HG03139 (cell line): ENCODE data around the gene HMGXB3.

Source experiments
- ATAC-seq: cut with Tn5 transposase; IDR thresholded peaks from one replicate; pipeline ENCODE4 v1.9.1; 2021; ENCODE audit not compliant: unreplicated experiment

Gene HMGXB3

DNA sequence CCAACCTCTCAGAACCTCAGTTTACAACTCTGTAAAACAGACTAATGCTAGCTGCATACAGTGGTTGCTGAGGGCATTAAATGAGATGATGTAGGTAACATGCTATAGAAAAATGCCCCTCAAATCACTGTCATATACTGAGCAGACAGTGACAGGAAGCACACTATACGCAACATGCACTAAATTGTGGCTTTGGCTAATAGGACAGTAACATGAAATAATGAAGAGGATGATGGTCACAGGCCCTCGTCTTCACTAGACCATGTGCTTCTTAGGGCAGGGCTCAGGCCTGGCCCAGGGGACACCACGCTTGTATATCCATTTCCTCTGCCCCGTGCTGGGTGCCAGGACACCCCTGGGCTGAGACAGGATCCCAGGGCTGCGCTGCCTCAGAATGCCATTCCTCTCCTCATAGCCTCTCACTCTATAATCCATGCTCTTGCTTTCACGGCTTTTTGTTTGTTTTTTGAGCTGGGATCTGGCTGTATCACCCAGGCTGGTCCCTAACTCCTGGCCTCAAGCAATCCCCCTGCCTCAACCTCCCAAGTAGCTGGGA is 66.9 kb downstream of the HMGXB3 start:
- no peak for ATAC-seq

DNA sequence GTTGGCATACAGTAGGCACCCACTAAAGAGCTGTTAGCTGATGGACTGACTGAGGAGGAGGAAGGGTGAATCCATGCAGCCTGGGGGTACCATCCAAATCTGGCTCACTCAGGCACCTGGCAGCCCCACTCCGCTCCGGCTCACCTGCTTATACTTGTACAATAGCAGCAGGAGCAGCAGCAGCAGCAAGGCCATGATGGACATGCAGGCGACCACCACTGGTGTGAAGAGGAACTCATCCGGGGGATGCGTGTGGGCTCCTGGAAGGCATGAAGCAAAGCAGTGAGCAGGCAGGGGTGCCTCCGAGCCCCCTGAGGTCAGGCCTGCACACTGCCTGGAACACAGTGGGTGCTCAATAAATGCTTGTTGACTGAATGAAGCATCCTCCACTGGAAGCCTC is 67.5 kb downstream of the HMGXB3 start:
- ATAC-seq, result no peak

DNA sequence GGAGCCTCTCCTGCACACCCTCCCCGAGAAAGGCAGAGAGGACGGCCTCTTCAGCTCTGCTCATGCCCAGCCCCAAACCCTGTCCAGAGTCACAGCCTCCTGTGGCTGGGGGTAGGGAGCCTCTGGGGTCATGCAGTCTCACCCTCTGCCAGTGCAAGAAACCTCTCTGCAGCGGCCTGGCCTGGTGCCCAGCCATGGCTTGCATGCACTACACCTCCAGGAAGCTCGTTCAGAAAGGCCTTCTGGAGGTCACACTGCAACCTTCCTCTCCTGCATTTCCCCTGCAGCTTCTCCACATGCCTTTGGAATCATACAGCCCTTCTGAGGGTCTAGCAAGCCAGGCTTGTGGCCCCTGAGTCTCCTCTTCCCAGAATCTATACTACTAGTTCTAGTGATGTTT is 67.9 kb downstream of the HMGXB3 start:
- no peak for ATAC-seq

DNA sequence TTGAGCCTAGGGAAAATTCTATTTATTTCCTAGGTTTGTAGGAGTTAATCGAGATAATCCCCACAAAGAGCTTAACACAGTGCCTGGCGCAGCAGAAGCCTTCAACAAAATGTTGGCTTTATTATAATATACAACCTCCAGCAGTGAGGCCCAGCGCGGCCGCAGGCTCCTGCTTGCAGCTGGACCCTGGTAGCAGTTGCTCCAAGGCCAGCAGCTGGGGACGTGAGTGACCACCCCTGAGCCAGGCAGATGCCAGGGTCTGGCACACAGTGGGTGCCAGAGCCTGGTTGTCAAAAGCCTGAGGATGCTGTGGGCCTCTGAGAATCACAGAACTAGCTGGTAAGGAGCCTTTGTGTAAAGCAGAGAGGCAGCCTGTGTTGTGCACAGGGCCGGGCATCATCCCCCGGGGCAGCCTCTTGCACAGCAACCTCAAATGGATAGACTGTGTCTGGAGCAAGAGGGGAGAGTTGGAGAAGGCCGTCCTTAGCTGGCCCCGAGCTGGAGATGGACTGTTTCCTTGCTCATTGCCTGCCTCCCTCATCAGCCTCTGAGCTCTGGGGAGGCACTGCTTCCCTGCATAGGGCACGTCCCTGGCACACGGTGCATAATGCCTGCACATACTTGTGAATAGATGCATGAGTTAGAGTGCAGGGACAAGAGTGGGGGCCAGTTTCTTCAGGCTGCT is 68.6 kb downstream of the HMGXB3 start:
- no peak for ATAC-seq

DNA sequence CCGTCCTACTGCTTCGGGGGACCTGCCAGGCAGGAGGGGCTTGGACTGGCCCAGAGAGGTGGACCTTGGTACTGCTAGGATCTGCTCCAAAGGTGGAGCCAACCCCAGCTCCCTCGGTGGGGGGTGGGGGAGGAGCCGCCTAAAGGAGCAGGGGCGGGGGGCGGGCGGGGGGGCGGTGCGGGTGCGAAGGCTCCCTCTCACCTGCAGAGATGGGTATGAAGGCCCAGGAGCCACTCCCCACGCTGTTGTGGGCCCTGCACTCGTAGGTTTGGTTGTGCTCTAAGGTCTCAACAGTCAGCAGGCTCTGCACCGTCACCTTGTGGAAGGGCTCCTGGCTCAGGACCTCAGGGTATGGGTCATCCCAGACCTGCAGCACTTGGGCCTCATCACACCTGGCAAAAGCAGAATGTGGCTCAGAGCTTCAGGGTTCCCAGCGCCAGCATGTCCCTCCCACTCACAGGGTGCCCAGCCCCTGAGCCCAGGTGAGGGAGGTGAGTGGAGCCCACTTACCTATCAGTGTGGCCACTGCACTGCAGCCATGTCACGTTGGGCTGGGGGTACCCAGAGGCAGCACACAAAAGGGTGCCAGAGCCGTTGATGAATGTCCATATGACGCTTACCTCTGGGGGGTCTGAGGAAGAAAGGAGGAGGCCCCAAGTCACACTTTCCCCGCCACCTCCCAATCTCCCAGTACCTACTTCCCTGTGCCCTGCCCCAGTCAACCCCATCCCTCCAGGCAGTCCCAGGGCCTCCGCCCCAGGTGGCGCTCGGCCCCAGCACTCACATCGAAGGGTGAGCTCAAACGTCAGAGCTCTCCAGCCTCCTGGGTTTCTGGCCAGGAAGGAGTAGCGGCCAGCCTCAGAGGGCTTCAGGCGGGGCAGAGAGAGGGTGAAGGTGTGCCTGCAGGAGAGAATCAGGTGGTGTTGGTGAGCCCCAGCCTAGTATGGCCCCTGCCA is 69.4 kb downstream of the HMGXB3 start:
- no peak for ATAC-seq

DNA sequence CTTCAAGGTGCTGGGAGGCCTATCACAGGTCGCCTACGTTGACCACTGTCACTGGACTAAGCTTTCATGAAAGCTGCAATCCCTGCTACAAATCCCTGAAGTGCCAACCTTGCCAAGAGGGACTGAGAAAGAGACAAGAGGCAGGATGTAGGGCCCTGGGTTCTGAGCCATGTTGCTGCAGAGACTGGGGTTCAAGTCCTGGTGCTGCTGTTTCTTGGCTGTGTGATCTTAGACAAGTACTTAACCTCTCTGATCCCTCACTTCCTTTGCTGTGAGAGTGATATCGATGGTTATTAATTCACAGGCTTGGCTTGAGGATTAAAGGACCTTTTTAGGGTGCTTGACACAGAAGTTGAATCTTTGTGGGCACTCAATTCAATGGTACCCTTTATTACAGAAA is 70.3 kb downstream of the HMGXB3 start:
- ATAC-seq, result no peak

DNA sequence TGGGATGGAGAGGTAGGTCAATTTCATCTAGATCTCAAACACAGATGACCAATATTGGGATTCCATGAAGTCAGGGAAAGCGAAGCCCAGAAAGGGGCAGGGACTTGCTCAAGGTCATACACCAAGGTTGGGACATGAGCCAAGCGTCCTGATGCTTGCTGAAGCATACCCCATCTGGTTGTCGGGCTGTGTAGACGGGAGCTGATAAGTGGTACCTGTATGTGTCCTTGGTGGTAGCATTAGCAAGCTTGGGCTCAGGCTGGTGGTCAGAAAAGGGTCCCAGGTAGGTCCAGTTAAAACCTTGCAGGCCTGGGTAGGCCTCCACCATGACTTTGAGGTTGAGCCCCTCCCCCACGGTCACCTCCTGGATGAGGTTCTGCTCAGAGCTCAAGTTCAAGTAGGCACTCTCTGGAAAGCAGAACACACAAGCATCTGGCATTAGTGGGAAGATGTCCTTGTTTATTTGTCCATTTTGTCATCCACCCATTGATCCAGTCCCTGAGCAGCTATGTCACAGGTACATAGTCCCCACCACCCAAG is 72.6 kb downstream of the HMGXB3 start:
- no peak for ATAC-seq

DNA sequence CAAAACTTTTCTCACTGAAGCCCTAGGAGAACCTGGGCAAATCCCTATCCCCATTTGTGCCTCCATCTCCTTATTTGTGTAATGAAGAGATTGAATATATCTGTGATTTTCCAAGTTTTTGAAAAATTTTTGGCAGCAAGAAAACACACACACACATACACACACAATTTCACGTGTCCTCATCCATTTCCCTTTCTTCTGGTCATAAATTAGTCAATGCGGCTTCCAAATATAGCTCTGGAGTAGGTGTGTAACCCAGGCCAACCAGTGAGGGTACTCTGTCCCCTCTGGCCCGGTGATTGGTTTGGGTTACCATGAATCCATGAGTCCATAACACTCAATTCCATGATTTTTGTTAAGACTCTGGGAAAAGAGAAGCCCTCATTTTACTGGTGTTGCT is 73.1 kb downstream of the HMGXB3 start:
- ATAC-seq, result no peak

DNA sequence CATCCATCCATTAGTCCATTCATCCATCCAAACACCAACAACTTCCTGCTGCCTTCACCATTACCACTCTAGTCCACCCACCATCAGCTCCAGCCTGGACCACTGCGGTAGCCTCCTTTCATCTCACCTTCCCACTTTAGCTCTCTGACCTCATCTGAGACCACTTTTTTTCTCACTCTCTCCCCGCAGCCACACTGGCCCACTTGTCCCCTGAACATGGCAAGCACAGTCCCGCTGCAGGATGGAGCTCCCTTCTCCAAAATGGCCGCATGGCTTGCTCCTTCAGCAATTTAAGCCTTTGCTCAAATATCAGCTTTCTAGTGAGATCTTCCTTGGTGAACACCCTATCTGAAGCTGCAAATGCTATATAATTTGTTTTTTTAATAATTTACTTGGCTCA is 74.7 kb downstream of the HMGXB3 start:
- ATAC-seq, result no peak

DNA sequence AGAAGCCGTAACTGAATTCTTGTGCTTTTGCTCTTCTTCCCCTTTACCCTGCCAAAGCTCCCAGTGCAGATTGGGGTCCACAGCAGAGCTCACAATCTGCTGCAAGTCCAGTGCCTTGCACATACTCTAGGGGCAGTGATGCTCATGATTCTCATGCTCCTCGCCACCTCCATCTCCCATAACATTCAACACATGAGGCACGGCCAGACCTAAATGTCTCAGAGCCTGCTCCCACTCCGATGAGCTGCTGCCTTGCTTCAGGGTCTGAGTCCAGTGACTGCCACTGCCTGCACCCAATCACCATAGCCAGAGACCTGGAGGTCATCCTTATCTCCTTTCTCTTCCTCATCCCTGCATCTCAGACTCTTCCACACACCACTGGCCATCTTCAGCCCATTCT is 75.3 kb downstream of the HMGXB3 start:
- ATAC-seq, result no peak

DNA sequence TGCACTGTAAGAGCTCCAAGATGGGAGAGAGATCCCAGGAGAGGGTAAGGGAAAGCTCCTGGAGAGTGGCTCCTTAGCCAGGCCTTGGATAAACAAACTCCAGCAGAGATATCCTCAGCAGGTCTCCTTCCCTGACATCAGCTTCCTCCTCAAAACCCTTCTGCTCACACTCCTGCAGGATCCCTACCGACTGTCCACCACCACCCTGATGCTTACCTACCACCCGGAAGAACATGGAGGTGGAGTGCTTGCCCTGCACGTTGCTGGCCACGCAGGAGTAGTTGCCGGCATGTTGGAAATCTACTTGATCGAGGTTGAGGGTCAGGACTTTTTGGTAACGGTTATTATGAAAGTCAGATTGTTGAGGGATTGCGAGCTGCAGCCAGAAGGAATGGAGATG is 76.5 kb downstream of the HMGXB3 start:
- no peak for ATAC-seq

DNA sequence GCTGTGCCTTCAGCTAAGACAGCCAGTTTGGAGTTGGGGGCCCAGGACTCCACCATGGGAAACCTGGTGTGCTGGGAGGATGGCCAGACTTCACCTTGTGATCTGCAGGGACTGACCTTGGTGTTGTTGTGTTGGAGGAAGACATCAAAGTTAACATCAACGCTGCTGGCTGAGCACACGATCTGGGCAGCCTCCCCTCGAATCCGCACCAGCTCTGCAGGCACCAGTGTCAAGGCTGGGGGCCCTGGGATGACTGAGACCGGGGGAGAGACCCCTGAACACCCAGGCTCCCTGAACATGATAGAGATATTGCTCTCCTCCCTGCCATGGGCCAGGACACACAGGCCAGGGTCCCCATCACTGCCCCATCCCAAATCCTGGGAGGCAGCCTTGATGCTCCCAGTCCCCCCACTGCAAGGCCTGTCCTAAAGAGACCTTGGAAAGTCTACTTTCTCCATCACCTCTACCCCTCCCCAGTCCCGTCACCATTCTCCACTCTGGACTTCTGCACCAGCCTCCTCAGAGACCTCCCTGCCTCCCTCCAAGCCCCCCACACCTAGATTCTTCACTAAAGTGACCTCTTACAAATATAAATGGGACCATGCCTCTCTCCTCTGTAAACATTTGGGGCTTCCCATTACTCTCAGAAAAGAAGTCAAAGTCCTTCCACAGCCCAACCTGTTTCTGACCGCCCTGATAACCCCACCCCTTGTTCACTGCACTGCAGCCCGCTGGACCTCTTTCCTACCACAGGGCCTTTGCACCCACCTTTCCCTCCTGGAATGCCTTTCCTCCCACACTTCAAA is 77.7 kb downstream of the HMGXB3 start:
- no peak for ATAC-seq

DNA sequence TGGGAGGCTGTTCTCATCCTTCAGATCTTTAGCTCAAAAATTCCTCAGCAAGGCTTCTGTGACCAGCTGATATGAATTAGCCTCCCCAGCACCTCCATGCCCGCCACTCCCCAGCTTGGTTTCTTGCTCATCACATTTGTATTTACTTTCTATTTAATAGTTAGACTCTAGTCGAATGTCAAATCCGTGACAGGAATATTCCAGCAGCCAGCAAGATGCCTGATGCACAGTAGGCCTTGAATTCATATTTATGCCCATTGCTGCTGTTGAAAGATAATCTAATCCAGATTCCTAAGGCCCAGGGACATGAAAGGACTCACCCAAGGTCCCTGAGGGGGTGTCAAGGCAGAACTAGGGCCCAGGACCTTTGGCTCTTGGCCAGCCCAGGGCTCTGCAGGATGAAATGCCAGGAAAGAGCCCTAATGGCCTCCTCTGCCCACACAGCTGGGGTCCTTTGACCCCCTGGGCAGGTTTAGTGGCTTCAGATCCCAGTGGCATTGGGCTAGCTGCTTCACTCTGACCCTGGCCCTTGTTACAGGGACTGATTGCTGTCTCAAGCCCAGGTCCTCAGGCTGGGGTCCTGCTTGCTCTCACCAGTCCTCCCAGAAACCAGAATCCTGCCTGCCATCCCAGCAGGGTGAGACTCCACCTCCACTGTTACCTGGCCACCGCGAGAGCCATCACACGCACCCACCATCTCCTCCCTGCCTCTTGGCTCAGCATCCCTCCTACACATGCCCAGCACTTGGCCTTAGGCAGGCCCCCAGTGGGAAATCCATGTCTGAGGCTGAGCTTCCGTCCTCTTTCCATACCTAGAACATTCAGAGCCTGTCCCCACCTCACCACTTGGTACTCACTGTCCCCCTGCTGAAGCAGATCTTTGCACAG is 78.5 kb downstream of the HMGXB3 start:
- ATAC-seq, result no peak

DNA sequence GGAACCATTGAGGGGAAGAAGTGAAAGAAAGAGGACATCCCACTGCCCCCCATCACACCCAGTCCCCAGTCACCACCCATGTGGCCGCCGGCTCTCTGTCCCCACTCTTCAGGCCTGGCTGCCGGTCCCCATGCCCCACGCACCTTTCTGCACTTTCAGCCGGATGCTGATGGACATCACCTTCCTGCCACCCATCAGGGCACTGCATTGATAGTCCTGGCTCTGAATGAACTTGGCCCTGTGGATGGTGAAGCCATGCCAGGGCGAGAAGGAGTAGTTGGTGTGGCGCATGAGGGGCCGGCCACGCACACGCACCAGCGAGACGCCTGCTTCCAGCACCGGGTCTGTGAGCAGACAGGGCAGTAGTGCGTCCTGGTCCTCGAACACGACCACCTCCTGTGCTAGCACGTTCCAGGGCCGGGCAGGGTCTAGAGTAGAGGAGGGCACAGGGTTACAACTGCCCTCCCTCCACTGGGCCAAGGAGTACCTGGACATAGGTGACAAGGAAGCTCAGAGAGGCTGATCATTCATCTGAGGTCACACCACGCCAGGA is 79.4 kb downstream of the HMGXB3 start:
- no peak for ATAC-seq

DNA sequence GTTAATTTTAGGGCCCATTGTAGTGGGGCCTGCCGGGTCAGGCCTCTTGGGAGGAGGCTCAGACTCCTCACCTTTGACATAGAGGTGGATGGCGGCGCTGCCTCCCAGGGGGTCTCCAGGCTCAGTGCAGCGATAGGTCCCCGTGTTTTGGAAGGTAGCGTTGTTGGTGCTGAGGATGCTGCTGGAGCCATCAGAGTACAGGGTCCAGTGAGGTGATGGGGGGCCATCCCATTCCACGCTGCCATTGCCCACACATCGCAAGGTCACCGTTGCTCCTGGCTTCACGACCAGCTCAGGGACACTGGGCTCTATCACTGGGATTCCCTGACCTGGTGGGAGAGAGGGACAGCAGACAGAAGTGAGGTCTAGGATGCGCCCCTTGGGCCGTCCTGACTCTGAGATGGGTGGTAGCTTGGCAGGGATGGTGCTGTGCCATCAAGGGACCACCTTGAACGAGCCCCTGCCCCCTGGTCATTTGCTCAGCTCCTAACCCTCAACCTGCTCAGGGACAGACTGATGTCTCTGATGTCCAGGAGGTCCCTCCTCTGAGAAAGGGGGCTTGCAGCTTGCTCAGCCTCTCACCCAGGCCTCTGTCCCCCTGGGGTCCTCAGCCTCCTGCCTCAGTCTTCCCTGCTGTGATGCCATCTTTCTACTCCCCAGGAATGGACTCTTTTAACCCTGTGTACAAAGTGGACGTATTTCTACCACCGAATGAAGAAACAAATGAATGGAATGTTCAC is 80.3 kb downstream of the HMGXB3 start:
- ATAC-seq, result no peak

DNA sequence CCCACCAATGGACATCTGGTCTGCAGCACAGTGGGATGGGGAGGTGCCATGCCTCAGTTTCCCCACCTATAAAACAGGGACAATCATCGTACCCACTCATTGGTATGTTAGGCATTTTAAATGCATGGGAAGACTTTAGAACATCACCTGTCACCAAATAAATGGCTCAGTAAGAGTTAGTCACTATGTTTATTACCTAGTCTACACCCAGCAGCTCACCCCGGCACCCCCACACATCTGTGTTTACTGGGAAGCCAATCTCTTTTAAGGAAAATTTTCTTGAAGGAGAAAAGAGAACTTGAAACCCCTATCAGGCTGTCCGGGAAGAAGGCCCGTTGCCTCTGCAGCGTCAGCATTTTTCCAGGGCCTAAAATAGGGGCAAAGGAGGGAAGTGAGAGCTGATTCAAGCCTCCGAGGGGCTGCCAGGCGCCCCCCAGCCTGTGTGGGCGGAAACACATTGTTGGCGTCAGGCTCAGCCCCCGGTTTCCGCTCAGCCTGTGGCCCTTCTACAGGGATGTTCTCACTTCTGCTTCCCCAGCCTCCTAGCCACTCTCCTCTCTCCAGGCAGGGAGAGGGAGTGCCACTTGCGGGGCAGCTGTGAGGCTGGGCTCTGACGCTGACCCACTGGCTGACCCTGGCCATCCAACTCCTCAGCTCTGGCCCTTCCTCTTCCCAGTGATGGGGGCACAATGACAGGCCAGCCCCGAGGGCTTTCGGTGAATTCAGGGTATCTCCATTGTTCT is 81.2 kb downstream of the HMGXB3 start:
- ATAC-seq, result peak; percentile 65

DNA sequence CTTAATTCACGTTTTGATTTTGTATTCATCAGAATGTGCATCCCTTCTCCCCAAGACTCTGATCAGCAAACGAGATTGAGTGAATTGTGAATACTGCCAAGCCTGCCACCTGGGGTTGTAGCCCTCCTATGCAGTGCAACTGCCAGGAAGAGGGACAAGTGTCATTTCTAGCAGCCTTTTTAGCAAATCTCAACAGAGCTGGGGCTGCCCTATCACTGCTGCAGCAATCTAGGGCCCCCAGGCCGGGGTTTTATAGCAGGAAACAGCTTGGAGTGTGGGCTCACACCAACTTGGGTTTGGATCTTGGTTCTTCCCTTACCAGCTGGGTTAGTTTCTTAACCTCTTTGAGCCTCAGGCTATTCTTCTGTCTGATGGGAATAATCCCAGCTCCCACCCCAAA is 81.8 kb downstream of the HMGXB3 start:
- no peak for ATAC-seq

DNA sequence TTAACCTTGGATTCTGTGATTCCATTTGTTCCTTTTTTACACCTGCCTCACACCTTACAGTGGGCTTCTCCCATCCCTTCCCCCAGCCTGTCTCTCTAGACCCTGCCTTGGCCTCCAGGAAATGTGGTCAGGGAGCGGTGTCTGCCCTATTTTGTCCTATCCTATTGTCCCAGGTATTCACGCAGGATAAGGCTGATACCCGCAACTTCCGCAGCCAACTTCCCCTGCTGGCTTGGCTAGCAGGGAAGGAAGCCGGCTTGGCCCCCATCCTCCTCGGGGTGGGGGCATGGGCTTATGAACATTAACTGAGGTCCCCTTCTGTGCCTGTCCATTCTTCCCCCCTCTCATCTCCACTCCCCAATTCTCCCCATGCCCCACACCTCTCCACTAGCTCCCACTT is 82.3 kb downstream of the HMGXB3 start:
- ATAC-seq, result no peak
